Panc1 (cell line): Measurements from ENCODE around the gene BCAS3.

Experiments used
- CTCF ChIP-seq: fragments of 450-650 bp; IDR thresholded peaks from 2 replicates; pipeline ENCODE4 v1.5.1; 2017; ENCODE audit warnings: mild to moderate bottlenecking
- POLR2AphosphoS5 ChIP-seq: IDR thresholded peaks from 2 replicates; pipeline ENCODE4 v1.6.1; 2012; ENCODE audit warnings: mild to moderate bottlenecking, low read depth, low read length, moderate library complexity

GRCh38 chr17:60629120-60629519, 48.5 kb upstream of the BCAS3 start:
- TF ChIP-seq CTCF (no peak), POLR2AphosphoS5 (no peak)
